AG08395 (cell line): ENCODE results near the gene TNS3.

Experiments used
- DNase-seq: peaks from one replicate; pipeline ENCODE4 v3.0.0; 2012; ENCODE audit warnings: mixed read lengths, low spot score

Gene TNS3

GRCh38 chr7:47407136-47407535 lies 174.8 kb downstream of the TNS3 start:
- no peak for DNase-seq

GRCh38 chr7:47406801-47407129 lies 175.1 kb downstream of the TNS3 start:
- no peak for DNase-seq

- DNase-seq = peak; percentile 72
Measured at GRCh38 chr7:47405921-47406800, 175.8 kb downstream of the TNS3 start.

DNA sequence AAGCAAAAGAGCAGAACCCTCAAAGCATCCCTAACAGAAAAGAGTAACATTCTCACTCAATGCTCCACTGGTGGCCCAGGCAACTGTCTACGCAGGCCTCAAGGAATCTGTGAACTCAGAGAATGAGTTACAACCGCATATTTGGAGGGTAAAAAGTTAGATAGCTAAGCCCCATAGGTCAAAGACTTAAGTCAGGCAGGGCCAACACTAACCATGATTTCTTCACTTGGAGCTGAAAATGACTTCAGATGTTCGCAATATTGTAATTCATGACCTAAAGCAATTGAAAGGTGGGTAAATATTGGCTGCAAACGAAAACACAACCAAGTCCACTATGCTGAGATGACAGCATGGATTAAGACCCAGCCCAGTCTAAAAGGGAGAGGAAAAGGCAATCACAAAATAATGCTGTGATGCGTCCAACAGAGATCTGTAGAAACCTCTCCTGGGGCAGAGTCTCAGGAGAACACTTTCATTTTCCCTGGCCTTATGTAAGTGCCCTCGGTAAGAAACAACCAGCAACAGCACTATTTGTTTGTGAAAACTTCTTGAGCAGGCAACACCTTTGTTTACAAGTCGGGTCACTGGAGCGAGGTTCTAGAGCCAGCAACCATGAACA lies 176.5 kb downstream of the TNS3 start:
- DNase-seq = no peak

GRCh38 chr7:47404010-47404409 lies 177.9 kb downstream of the TNS3 start:
- no peak for DNase-seq

DNA sequence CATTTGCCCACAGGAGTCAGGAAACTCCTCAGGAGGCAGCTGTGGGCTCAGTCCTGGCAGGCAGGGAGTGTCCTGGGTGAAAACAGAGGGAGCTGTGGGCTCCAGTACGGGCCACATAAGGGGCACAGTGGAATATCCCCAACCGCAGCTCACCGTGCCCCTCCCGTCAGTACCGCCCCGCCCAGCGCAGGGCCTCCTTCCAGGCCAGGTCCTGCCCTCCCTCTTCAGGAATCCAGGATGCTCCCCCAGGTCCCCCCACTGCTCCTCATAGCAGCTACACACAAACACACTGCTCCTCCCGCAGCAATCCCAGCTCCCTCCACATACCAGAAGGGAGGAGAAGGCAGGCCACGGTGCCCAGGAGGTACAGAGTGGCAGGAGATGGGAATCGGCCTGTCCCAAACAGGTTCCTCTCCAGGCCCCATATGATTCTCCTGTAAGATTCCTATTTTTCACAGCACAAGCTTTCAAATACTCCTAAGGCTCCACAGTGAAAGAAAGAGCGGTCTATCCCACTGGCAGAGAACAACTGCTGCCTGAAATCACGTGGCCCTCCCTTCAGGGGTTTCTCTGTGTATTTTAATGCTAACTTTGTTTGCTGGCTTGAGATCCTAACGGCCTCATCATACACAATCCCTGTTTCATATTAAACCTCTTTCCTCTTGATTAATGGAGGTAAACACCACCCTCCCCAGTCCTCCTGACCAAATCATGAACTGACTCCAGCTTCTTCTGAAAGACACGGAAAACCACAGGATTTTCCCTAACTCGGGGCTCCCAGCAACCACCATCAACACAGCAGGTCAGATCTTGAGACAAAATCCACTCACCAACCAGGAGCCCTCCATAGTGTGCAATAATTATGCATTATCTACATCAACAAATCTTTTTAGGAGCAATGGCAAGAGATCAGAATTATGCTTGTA lies 178.7 kb downstream of the TNS3 start:
- no peak for DNase-seq

- DNase-seq = no peak
Measured at GRCh38 chr7:47401611-47402570, 180.0 kb downstream of the TNS3 start.

DNA sequence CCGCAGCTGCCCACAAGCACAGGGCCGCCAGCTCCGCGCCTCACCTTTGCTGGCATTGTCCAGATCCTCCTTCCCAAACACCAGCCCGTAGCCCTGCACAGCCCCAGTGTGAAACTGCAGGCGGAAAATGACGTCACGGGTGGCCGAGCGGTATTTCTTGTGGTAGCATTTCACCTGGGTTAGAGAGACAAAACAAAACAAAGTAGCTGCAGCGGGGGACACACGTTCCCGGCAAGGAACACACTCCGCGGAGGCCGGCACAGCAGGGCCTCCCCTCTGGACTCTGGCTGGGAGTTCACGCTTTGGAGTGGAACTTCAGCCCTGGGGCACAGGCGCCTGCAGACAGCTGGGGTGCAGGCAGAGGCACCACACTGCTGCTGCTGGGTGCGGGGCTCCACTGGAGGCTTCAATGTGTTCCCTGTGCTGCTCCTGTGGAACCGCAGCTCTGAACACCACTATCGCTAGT lies 181.1 kb downstream of the TNS3 start:
- no peak for DNase-seq

DNA sequence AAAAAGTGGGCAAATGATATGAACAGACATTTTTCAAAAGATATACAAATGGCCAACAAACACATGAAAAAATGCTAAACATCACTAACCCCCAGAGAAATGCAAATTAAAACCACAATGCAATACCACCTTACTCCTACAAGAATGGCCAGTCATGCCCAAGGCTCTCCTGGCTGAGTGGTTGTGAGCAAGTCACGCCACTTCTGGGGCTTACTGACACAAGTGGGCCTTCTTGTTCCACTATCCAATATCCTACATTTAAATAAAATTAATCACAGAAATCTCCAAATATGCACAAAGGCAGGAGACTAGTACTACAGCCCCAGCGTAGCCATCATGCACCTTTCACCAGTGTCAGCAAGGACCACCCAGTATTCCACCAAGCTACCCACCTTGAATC lies 181.9 kb downstream of the TNS3 start:
- no peak for DNase-seq

GRCh38 chr7:47394751-47395252 lies 187.1 kb downstream of the TNS3 start:
- DNase-seq = no peak

DNA sequence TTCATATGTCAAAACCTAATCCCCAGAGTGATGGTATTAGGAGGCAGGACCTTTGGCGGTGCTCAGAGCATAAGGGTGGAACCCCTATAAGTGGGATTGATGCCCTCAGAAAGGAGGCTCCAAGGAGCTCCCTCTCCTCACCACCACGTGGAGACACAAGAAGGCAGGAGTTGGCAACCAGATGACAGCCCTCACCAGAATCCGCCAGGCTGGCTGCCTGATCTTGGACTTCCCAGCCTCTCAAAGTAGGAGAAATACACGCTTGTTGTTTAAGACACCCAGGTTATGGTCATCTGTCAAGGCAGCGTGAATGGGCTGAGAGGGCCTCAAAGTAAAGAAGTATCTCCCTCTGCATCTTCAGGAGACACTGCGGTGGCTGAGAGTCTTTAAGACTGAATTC lies 187.7 kb downstream of the TNS3 start:
- DNase-seq = no peak

GRCh38 chr7:47393406-47393805 lies 188.5 kb downstream of the TNS3 start:
- DNase-seq = no peak

- DNase-seq = peak; percentile 95
Measured at GRCh38 chr7:47392241-47392759, 189.6 kb downstream of the TNS3 start.

- no peak for DNase-seq
Measured at GRCh38 chr7:47391726-47392125, 190.2 kb downstream of the TNS3 start.

GRCh38 chr7:47390914-47391313 lies 191.0 kb downstream of the TNS3 start:
- DNase-seq = no peak

DNA sequence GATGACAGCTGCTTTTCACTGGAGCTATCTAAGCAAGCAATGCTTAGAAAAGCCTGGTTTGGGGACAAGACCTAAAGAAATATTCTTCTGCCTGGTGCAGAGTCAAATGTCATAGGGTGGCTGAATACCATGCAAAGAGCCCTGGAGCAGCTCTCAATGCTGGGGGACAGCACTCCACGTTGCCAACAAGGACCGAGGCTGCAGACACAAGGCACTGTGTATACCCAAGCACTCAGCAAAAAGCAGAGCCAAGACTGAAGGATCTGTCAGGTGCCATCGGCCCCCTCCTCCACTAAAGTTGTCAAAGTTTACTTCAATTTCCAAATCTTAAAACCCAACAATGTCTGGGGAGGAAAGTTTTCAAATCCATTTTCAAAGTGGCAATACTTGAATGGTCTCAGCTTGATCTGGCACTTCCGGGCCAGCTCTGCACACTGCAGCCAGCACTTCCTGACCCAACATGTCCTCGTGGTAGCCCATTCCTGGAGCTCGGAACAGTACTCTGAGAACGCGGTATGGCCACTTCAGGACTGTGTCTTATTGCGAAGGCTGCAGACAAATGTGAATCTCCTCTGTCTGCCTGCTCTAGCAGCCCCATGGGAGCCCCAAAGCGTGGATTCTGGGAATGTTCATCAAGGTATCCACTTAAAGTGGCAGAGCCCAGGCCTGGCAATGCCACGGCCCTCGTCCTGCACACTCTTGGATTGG lies 191.8 kb downstream of the TNS3 start:
- no peak for DNase-seq

DNA sequence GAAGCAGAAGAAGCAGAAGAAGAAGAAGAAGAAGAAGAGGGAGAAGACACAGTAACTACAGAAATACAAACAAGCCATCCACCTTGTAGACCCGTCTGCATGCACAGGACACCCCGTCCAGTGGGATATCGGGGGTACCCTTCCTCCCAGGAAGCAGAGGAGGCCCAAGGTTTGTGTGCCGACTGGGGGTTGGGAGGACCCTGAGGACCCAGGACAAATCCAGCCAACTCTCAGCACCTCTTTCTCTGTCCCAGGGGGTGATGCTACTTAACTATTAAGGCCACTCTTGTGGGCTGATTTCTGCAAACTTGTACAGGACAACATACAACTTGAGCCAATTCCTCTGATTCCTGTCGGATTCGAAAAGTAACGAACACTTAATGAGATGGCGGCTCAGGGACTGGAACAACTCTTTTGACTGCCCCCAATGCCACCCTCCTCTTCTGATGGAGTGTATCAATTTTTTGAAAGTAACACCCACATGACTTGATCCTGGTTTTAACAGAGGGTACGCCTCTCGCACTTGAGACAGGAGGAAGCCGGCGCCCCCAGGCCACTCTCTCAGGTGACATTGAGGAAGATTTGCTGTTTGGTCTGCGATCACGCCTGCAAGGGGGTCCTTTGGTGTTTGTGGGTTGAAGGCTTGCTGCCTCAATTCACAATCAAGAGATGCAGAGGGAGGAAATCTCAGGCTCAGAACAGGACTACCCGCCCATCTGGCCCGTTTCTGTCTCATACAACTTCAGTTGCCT lies 192.6 kb downstream of the TNS3 start:
- no peak for DNase-seq

- no peak for DNase-seq
Measured at GRCh38 chr7:47387506-47387905, 194.4 kb downstream of the TNS3 start.

GRCh38 chr7:47386273-47386835 lies 195.6 kb downstream of the TNS3 start:
- DNase-seq = no peak
